Adrenal gland (tissue), 12 donors: Measurements from ENCODE around the gene VAMP5. TPM values are rescaled to one million over a fixed set of nuclear protein-coding genes. Genes with fewer than 3 reads are reported as not detected.
A peak's percentile ranks its signal among the peaks of the same experiment; 100 is the strongest.

Experiments used
- DNase-seq, 7 donors: peaks; one replicate each; pipeline ENCODE4 v3.0.0-alpha.2; 2019 to 2020
- H3K27ac ChIP-seq, 5 donors: fragments of 200-600 bp; sonication (generic) in 4 of 5; 1 replicate in 3 of 5; 2 replicates in 2 of 5; pipeline versions ENCODE4 v1.5.1 to v1.8.0; 2016 to 2020; ENCODE audit warnings: mild to moderate bottlenecking in 1 of 5
- H3K27me3 ChIP-seq: fragments of 200-600 bp; 2 replicates; pipeline ENCODE4 v1.8.0; 2021
- H3K36me3 ChIP-seq, 2 donors: fragments of 200-600 bp; replicated peaks in 1 of 2; 1 replicate in 1 of 2; 2 replicates in 1 of 2; pipeline versions ENCODE4 v1.5.1 to v1.8.0; 2018 to 2022
- H3K4me1 ChIP-seq, 2 donors: fragments of 200-600 bp; replicated peaks in 1 of 2; 1 replicate in 1 of 2; 2 replicates in 1 of 2; pipeline versions ENCODE4 v1.5.1 to v1.8.0; 2018 to 2021
- H3K4me3 ChIP-seq, 4 donors: fragments of 200-600 bp; sonication (generic) in 3 of 4; one replicate each; pipeline ENCODE4 v1.5.1; 2016 to 2018
- H3K9me3 ChIP-seq, 3 donors: fragments of 200-600 bp; sonication (generic) in 1 of 3; replicated peaks in 1 of 3; 1 replicate in 2 of 3; 2 replicates in 1 of 3; pipeline versions ENCODE4 v1.5.1 to v1.8.0; 2016 to 2021
- POLR2A ChIP-seq, 2 donors: fragments of 450-650 bp; IDR thresholded peaks; one replicate each; pipeline ENCODE4 v1.6.1; 2017; ENCODE audit warnings: antibody characterized with exemption in 2 of 2, mild to moderate bottlenecking in 2 of 2, moderate library complexity in 1 of 2
- WGBS, 4 donors: extraction: QIAGEN DNeasy Blood & Tissue Kit in 2 of 4; methylation state at CpG; one replicate each; pipeline versions ENCODE4 v1.1.5 to v1.1.7; 2013 to 2017; 5-methylcytosine and 5-hydroxymethylcytosine counted together
- intact Hi-C, 2 donors: fragments of 100-400 bp; cut with DNase I; formaldehyde crosslinking; loops; one replicate each; pipeline versions ENCODE4 v1.14.1 to v1.15.0; 2022 to 2023
- polyA plus RNA-seq, 3 donors: library from polyadenylated mRNA; stranded (reverse); fragments of 200-250 nt in 2 of 3; fragments of 350-450 nt in 1 of 3; fragmentation: Illumina TruSeq in 1 of 3; extraction: RNeasy Lipid Tissue Mini Kit (QIAGEN cat#74804) in 1 of 3; gene quantifications; one replicate each; pipeline ENCODE4 v1.2.3, GENCODE V29; 2013 to 2014
- total RNA-seq, 9 donors: library from RNA; depleted of rRNA in 4 of 9; stranded (reverse); fragments of >200 nt in 4 of 9; fragments of 120-200 nt in 1 of 9; fragmentation: NEBNext Ultra II Directional in 1 of 9; extraction: Animal tissue kit (Norgen Biotek cat#: 25700) in 1 of 9; gene quantifications; one replicate each; pipeline versions ENCODE4 v1.1.0 to v1.2.4, GENCODE V29; 2013 to 2023
- TF ChIP-seq, protein P1 (sequence below), 6 experiments: fragments of 450-650 bp in 4 of 6; fragments of 200-600 bp in 2 of 6; sonication (generic) in 1 of 6; IDR thresholded peaks; 1 replicate in 5 of 6; 2 replicates in 1 of 6; pipeline versions ENCODE4 v1.5.1 to v1.8.0; 2016 to 2021; ENCODE audit warnings: antibody characterized with exemption in 6 of 6, mild to moderate bottlenecking in 2 of 6, moderate library complexity in 1 of 6
- donor health status: healthy with polysubstance abuse.
- donor health status: Bipolar disorder and iron deficiency.
- donor health status: DM: yes; HTN: yes; CAD: no.
- donor health status: DM: no; HTN: no; CAD: no.
- donor health status: DM: no; HTN: no; CAD: no.
- donor health status: DM: yes; HTN: yes; CAD: no.

Gene VAMP5
- total and polyA plus RNA-seq, 12 donors, result 30.2 to 130 (median 78.3) TPM

DNA sequence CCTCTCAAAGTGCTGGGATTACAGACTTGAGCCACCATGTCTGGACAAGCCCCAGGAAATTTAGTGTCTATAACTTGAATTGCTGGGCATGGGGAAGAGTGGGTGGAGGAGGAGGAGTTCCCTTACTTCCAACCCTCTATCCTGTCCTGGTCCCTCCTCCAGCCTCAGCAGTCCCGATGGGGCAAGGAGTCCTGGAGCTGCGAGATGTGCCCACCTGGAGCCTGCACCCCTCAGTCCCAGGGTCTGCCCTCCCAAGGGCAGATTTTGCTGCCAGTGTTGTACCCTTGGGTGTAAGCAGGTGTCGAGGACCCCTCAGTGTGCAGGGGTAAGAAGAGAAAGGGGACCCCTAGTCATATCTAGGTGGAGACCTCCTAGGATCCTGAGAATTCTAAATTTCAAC is 4.0 kb upstream of the VAMP5 start:
- H3K4me3 ChIP-seq, result peak overlapping the region in 1 of 4 donors; percentile 14
- H3K27ac ChIP-seq, result peak overlapping the region in 2 of 5 donors; percentile 68 to 71
- no peaks in the 10 kb centered on the region for H3K9me3 ChIP-seq
- 72 to 91% (median 86%) methylated on average over 3 of the region's 3 CpGs for WGBS, 4 donors
- TF ChIP-seq, protein P1, sequence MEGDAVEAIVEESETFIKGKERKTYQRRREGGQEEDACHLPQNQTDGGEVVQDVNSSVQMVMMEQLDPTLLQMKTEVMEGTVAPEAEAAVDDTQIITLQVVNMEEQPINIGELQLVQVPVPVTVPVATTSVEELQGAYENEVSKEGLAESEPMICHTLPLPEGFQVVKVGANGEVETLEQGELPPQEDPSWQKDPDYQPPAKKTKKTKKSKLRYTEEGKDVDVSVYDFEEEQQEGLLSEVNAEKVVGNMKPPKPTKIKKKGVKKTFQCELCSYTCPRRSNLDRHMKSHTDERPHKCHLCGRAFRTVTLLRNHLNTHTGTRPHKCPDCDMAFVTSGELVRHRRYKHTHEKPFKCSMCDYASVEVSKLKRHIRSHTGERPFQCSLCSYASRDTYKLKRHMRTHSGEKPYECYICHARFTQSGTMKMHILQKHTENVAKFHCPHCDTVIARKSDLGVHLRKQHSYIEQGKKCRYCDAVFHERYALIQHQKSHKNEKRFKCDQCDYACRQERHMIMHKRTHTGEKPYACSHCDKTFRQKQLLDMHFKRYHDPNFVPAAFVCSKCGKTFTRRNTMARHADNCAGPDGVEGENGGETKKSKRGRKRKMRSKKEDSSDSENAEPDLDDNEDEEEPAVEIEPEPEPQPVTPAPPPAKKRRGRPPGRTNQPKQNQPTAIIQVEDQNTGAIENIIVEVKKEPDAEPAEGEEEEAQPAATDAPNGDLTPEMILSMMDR (IDR thresholded peaks at IDR 0.05), result no peak
- TF ChIP-seq POLR2A (IDR thresholded peaks at IDR 0.05), result no peak
- DNase-seq, result no peak
- H3K27me3 ChIP-seq, result no peaks in the 10 kb centered on the region
- H3K36me3 ChIP-seq, result no peaks in the 10 kb centered on the region
- intact Hi-C loops, result no loop called here
- peaks cover 24 to 28% of the 10 kb centered on the region in 2 donors for H3K4me1 ChIP-seq

DNA sequence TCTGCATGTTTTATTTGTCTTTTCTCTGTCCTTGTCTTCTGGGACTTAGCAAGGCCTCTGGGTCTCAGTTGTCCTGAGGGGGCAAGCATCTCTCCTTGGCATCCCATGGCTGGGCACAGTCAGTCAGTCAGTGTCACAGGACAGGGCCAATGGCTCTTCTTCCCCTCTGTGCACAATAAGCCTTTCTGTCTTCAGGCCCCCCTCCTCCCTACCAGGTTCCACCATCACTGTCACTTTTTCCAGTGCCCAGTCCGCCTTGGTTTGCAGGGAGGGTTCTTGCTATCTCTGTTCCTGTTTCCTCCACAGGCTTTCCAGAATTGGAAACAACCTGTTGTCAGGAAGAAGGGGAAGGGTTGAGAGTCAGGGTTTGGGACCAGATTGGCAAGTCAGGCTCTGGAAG is 1.7 kb upstream of the VAMP5 start:
- no peak for DNase-seq
- Histone ChIP-seq H3K36me3 (no peaks in the 10 kb centered on the region), H3K4me1 (peaks cover 30 to 36% of the 10 kb centered on the region in 2 donors), H3K4me3 (no peak overlapping the region), H3K27me3 (no peaks in the 10 kb centered on the region), H3K9me3 (no peaks in the 10 kb centered on the region), H3K27ac (peak overlapping the region in 1 of 5 donors; percentile 5)
- 61 to 77% (median 71%) methylated on average over 1 of the region's 1 CpG for whole genome bisulfite sequencing, 4 donors
- intact Hi-C loops, result no loop called here
- TF ChIP-seq POLR2A (IDR thresholded peaks at IDR 0.05), result no peak
- TF ChIP-seq, protein P1 (IDR thresholded peaks at IDR 0.05), result no peak

DNA sequence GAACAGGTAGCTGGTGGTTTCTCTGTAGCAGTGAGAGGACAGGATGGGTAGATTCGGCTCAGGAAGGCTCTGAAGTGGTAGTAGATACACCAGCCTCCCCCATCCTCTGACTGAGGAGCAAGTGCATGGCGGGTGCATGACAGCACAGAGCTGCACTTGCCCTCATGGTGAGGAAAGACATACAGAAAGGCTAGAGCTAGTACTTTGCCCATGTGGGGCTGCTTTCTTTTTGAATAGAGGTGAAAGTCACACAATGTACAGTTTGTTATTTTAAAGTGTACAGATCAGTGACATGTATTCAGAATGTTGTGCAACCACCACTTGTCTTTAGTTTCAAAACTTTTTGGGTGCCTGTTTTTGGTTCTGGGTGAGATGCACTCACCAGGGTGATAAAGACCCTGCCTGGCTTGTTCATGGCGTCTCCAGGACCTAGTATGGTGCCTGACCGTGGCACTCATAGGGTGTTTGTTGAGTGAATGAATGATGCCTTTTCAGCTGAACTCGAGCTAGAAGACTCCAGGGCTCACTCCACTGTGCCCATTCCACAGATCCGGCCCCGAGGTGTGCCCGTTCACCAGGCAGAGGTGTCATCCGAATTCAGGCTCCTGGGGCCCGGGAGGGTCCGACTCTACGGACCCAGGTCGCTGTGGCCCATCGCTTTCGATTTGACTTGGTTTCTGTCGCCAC is 421 bp upstream of the VAMP5 start:
- no peaks in the 10 kb centered on the region for H3K9me3 ChIP-seq
- no peaks in the 10 kb centered on the region for H3K36me3 ChIP-seq
- intact Hi-C loops, result no loop called here
- H3K27me3 ChIP-seq, result no peaks in the 10 kb centered on the region
- TF ChIP-seq POLR2A (IDR thresholded peaks at IDR 0.05), result no peak
- peak overlapping the region in 4 of 5 donors; percentile 88 to 95 (median 92) for H3K27ac ChIP-seq
- H3K4me3 ChIP-seq, result peak overlapping the region in 2 of 4 donors; percentile 31 to 78
- H3K4me1 ChIP-seq, result peaks cover 24 to 50% of the 10 kb centered on the region in 2 donors
- WGBS, 4 donors, result 20 to 66% (median 23%) methylated on average over 5 to 16 of the region's 16 CpGs
- DNase-seq, result no peak

DNA sequence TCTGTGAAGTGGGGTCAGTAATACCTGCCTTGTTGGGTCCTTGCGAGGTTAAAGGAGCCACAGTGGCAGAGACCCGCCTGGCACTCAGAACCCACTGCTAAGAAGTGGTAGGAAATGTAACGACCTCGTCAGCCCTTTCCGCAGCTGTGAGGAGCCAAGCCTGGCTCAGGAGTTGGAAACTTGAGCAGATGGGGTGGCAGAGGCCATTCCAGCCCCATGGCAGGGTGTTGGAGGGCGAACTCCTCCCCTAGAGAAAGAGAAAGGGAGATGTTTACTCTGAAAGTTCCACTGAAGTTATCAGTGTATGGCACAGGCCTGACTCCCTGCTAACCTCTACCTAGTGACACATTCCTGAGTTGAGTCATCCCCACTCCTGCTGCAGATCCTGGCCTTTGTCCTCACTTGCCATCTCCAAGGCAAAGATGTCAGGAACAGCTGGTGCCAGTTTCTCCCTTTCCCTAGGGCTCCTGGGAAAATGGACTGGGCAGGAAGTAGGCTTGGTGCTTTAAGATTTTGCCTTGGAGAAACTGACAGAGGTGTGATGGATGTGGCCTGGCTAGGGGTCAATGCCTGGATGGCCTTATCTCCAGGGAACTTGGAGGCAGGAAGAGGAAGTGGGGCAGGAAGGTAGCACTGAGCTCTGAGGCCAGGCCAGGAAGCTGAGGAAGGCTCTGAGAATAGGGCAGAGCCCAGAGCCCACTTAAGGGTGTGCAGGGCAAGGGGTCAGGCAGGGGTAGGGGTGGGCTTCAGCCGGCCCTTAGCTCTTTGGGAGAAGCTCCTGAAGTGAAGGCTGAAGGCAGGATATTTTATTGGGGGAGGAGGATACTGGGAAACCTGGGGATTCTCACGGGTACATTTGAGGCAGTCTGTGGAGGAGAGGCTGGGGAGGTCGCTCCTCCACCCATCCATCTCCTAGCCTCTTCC is 888 bp downstream of the VAMP5 start:
- Histone ChIP-seq H3K4me3 (peak overlapping the region in 2 of 4 donors; percentile 31 to 78), H3K27me3 (no peaks in the 10 kb centered on the region), H3K4me1 (peaks cover 24 to 63% of the 10 kb centered on the region in 2 donors), H3K9me3 (no peaks in the 10 kb centered on the region), H3K27ac (peak overlapping the region; percentile 78 to 95 (median 92)), H3K36me3 (no peaks in the 10 kb centered on the region)
- intact Hi-C loops, result no loop called here
- WGBS, 4 donors, result 11 to 22% (median 13%) methylated on average over 5 to 9 of the region's 9 CpGs
- peak in 1 of 2 donors; percentile 82 for TF ChIP-seq POLR2A (IDR thresholded peaks at IDR 0.05)
- TF ChIP-seq, protein P1 (IDR thresholded peaks at IDR 0.05), result no peak
- DNase-seq, result peak; percentile 71 to 93 (median 89)
